Naive thymus-derived CD4-positive, alpha-beta T cell (primary cell): ENCODE results near the gene ARVCF. TPM values are rescaled to one million over a fixed set of nuclear protein-coding genes. Genes with fewer than 3 reads are reported as not detected.

Experiments
- ATAC-seq: fragments of 150-1000 bp; cut with Tn5 transposase; 2 replicates; pipeline ENCODE4 v1.10.0; 2021; ENCODE audit warnings: mild to moderate bottlenecking, moderate library complexity
- CTCF ChIA-PET: fragments of 350-600 bp; sonication (Branson Sonifier 250); formaldehyde crosslinking; loops from one replicate; lab custom pipeline; 2021; ENCODE audit warnings: antibody characterized with exemption; lab: Charles Lee
- POLR2A ChIA-PET: fragments of 350-600 bp; sonication (Branson Sonifier 250); formaldehyde crosslinking; loops from one replicate; lab custom pipeline; 2021; ENCODE audit warnings: antibody characterized with exemption, inconsistent platforms; lab: Charles Lee
- DNase-seq, 9 donors: peaks; one replicate each; pipeline versions ENCODE4 v3.0.0 to v3.0.0-alpha.2; 2020 to 2022; ENCODE audit warnings: mixed read lengths in 1 of 9
- H3K27ac ChIP-seq: one replicate; pipeline ENCODE4 v1.7.0; 2013; ENCODE audit warnings: mild to moderate bottlenecking, low read depth, low read length, moderate library complexity
- H3K27me3 ChIP-seq, 2 donors: one replicate each; pipeline ENCODE4 v1.7.0; 2013; ENCODE audit warnings: low read length in 2 of 2, mild to moderate bottlenecking in 2 of 2, moderate library complexity in 2 of 2; ENCODE audit not compliant: control insufficient read depth in 2 of 2, insufficient read depth in 2 of 2
- H3K36me3 ChIP-seq, 3 experiments: 1 replicate in 2 of 3; 2 replicates in 1 of 3; pipeline ENCODE4 v1.7.0; 2013; ENCODE audit warnings: low read length in 3 of 3, mild to moderate bottlenecking in 3 of 3, moderate library complexity in 1 of 3; ENCODE audit not compliant: insufficient read depth in 3 of 3, control insufficient read depth in 2 of 3
- H3K4me1 ChIP-seq, 2 donors: one replicate each; pipeline ENCODE4 v1.7.0; 2013; ENCODE audit warnings: low read length in 2 of 2, mild to moderate bottlenecking in 2 of 2, moderate library complexity in 1 of 2; ENCODE audit not compliant: control insufficient read depth in 2 of 2, insufficient read depth in 2 of 2
- H3K4me3 ChIP-seq: 2 replicates; pipeline ENCODE4 v1.7.0; 2013; ENCODE audit warnings: mild to moderate bottlenecking, low read length
- H3K9me3 ChIP-seq, 3 experiments: 1 replicate in 2 of 3; 2 replicates in 1 of 3; pipeline ENCODE4 v1.7.0; 2013; ENCODE audit warnings: low read length in 3 of 3; ENCODE audit not compliant: control insufficient read depth in 2 of 3
- H3K27ac Mint-ChIP-seq, 9 donors: one replicate each; pipeline ENCODE4 v1.8.0; 2020 to 2022; ENCODE audit warnings: mixed read lengths in 9 of 9, mild to moderate bottlenecking in 8 of 9, moderate library complexity in 5 of 9, inconsistent platforms in 2 of 9
- H3K27me3 Mint-ChIP-seq, 5 donors: one replicate each; pipeline ENCODE4 v1.8.0; 2021 to 2022; ENCODE audit warnings: mixed read lengths in 5 of 5, mild to moderate bottlenecking in 1 of 5
- H3K36me3 Mint-ChIP-seq, 5 donors: one replicate each; pipeline ENCODE4 v1.8.0; 2020 to 2022; ENCODE audit warnings: mixed read lengths in 5 of 5, mild to moderate bottlenecking in 3 of 5, inconsistent platforms in 1 of 5
- H3K4me1 Mint-ChIP-seq, 7 donors: one replicate each; pipeline ENCODE4 v1.8.0; 2020 to 2022; ENCODE audit warnings: mixed read lengths in 7 of 7, mild to moderate bottlenecking in 3 of 7, inconsistent platforms in 1 of 7
- H3K4me3 Mint-ChIP-seq, 10 donors: one replicate each; pipeline ENCODE4 v1.8.0; 2020 to 2022; ENCODE audit warnings: mild to moderate bottlenecking in 10 of 10, mixed read lengths in 10 of 10, moderate library complexity in 6 of 10, inconsistent platforms in 2 of 10
- H3K9me3 Mint-ChIP-seq, 11 donors: one replicate each; pipeline ENCODE4 v1.8.0; 2020 to 2022; ENCODE audit warnings: mixed read lengths in 11 of 11, mild to moderate bottlenecking in 4 of 11, inconsistent platforms in 1 of 11, moderate library complexity in 1 of 11
- intact Hi-C, 2 donors: fragments of 100-400 bp; cut with micrococcal nuclease; formaldehyde crosslinking; loops; one replicate each; pipeline ENCODE4 v1.15.1; 2023
- polyA plus RNA-seq, 2 donors: library from polyadenylated mRNA; unstranded; fragments of 300-500 nt; fragmentation: Illumina TruSeq; gene quantifications; one replicate each; pipeline ENCODE4 v1.2.3, GENCODE V29; 2021
- total RNA-seq, 6 experiments: library from RNA in 5 of 6; stranded (reverse) in 5 of 6; gene quantifications; 1 replicate in 5 of 6; 2 replicates in 1 of 6; pipeline ENCODE4 v1.2.3 and lab custom pipeline; 2021 to 2026

ARVCF gene
- total and polyA plus RNA-seq, 7 experiments from 2014 or later: 0.74 to 9.2 (median 3.0) TPM

DNA sequence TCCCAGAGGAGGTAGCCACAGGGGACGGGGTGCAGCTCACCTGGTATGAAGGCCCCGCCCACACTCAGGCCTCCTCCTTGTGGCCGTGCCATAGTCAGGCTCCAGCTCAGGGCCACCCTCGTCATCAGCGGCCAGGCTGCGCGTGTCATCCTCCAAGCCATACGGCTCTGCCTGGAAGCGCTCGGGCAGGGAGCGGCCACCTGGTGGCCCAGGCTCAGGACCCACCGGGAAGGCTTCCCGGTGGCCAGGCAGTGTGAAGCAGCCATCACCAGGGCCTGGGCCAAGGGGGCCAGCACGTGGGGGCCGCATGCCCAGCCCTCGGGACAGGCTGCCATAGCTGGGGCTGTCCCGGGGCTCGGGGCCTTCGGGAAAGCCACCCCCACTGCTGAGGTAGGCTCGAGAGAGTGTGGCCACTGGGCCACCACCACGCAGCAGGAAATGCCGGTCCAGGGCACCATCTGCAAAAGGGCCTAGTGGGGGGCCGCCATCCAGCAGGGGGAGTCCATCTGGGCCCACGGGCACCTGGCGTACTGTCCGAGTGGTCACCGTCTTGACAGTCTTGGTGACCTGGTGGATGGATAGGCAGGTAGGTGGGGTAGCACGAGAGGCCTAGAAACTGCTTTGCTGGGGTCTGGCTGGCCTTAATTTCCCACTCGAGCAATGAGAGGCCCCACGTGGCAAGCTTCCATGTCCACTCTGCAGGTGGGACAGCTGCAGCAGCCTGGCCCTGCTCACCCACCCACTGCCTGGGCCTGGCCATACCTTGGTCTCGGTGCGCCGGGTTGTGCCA, 35.3 kb downstream of the ARVCF start:
- Histone ChIP-seq H3K27ac (no peak overlapping the region), H3K4me3 (no peak overlapping the region), H3K36me3 (no peaks in the 10 kb centered on the region), H3K9me3 (no peaks in the 10 kb centered on the region), H3K4me1 (no peaks in the 10 kb centered on the region), H3K27me3 (no peaks in the 10 kb centered on the region)
- peaks cover 0 to 3% (median 0%) of the 10 kb centered on the region in 7 donors for H3K4me1 Mint-ChIP-seq
- no peak overlapping the region for H3K27ac Mint-ChIP-seq
- peaks cover 0 to 4% (median 0%) of the 10 kb centered on the region in 5 donors for H3K27me3 Mint-ChIP-seq
- CTCF ChIA-PET: no interaction called here
- DNase-seq: no peak
- no peak for ATAC-seq
- no peak overlapping the region for H3K4me3 Mint-ChIP-seq
- H3K36me3 Mint-ChIP-seq: no peaks in the 10 kb centered on the region
- POLR2A ChIA-PET: no interaction called here
- no peaks in the 10 kb centered on the region for H3K9me3 Mint-ChIP-seq
- intact Hi-C loops: loop anchor here in 1 of 2 donors (10.0 kb wide), 1 partner anchor 313 kb away; no protein-coding TSS in a partner anchor

GRCh38 chr22:19980766-19981165, 35.9 kb downstream of the ARVCF start:
- no peak for ATAC-seq
- no peaks in the 10 kb centered on the region for H3K27me3 ChIP-seq
- no peak overlapping the region for H3K27ac ChIP-seq
- H3K4me3 ChIP-seq: no peak overlapping the region
- Mint-ChIP-seq H3K27me3 (peaks cover 0 to 2% (median 0%) of the 10 kb centered on the region in 5 donors), H3K36me3 (no peaks in the 10 kb centered on the region), H3K9me3 (no peaks in the 10 kb centered on the region), H3K27ac (no peak overlapping the region), H3K4me3 (no peak overlapping the region), H3K4me1 (peaks cover 0 to 3% (median 0%) of the 10 kb centered on the region in 7 donors)
- no peak for DNase-seq
- H3K4me1 ChIP-seq: no peaks in the 10 kb centered on the region
- no peaks in the 10 kb centered on the region for H3K36me3 ChIP-seq
- ChIA-PET POLR2A (no interaction called here), CTCF (no interaction called here)
- no peaks in the 10 kb centered on the region for H3K9me3 ChIP-seq
- intact Hi-C loops: loop anchor here in 1 of 2 donors (10.0 kb wide), 1 partner anchor 314 kb away; no protein-coding TSS in a partner anchor

DNA sequence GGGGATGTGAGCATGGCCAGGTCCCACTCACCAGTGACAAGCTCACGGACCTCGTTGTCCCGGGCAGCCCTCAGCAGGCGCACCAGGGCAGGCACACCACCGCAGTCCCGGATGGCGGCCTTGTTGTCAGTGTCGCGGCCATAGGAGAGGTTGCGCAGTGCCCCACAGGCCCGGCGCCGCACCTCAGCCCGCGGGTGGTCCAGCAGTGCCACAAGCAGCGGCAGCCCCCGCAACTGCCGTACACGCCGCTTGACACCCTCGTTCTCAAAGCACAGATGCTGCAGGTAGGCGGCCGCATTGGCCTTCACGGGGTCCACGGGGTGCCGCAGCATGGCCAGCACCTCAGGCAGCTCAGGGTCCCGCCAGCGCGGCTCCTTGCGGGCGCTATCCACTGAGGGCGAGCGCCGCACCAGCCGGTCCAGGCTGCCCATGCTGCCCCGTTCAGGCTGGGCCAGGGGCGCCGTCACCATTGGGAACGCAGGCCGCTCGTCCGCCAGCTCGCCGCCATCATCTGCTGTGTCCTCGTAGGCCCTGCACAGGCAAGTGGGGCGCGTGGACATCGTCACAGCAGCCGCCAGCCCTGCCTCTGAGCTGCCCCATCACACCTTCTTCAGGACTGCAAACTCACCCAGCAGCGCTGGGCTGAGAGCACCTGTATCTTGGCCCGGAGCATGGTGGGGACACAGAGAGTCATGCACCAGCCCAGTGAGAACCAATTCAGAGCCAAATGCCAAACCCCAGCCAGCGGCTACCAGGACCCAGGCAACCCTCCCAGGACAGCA, 36.7 kb downstream of the ARVCF start:
- H3K36me3 ChIP-seq: no peaks in the 10 kb centered on the region
- ChIA-PET CTCF (no interaction called here), POLR2A (no interaction called here)
- H3K4me3 ChIP-seq: no peak overlapping the region
- Mint-ChIP-seq H3K4me1 (peaks cover 0 to 9% (median 3%) of the 10 kb centered on the region in 7 donors), H3K9me3 (no peaks in the 10 kb centered on the region), H3K36me3 (no peaks in the 10 kb centered on the region), H3K27ac (no peak overlapping the region), H3K27me3 (no peaks in the 10 kb centered on the region), H3K4me3 (no peak overlapping the region)
- H3K27me3 ChIP-seq: no peaks in the 10 kb centered on the region
- no peak for ATAC-seq
- H3K9me3 ChIP-seq: no peaks in the 10 kb centered on the region
- H3K4me1 ChIP-seq: no peaks in the 10 kb centered on the region
- no peak for DNase-seq
- intact Hi-C loops: loop anchor here in 1 of 2 donors (10.0 kb wide), 1 partner anchor 315 kb away; no protein-coding TSS in a partner anchor
- H3K27ac ChIP-seq: no peak overlapping the region

DNA sequence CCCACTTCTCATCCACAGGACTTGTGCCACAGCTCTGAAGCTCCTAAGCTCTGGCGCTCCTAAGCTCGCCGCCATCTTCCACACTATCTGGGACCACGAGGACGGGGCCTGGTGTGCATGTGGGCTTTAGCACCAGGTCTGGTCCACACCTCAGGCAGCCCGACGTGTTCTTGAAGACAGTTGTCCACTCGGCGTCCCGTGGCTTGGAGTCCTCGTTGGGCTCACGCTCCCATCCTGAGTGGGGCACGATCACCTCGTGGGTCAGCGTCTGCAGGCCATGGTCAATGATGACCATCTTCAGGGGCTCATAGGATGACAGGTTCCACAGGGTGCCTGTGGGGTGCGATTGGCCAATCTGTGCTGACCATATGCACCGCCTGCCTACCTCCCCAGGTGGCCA, 37.9 kb downstream of the ARVCF start:
- Histone ChIP-seq H3K9me3 (no peaks in the 10 kb centered on the region), H3K4me1 (no peaks in the 10 kb centered on the region), H3K4me3 (no peak overlapping the region), H3K36me3 (no peaks in the 10 kb centered on the region), H3K27me3 (no peaks in the 10 kb centered on the region), H3K27ac (no peak overlapping the region)
- ChIA-PET POLR2A (no interaction called here), CTCF (no interaction called here)
- H3K4me3 Mint-ChIP-seq: no peak overlapping the region
- H3K36me3 Mint-ChIP-seq: no peaks in the 10 kb centered on the region
- DNase-seq: no peak
- no peaks in the 10 kb centered on the region for H3K9me3 Mint-ChIP-seq
- no peaks in the 10 kb centered on the region for H3K27me3 Mint-ChIP-seq
- no peak overlapping the region for H3K27ac Mint-ChIP-seq
- intact Hi-C loops: no loop called here
- ATAC-seq: no peak
- peaks cover 0 to 15% (median 5%) of the 10 kb centered on the region in 7 donors for H3K4me1 Mint-ChIP-seq

- ChIA-PET POLR2A (no interaction called here), CTCF (no interaction called here)
- H3K27me3 ChIP-seq: no peaks in the 10 kb centered on the region
- H3K9me3 ChIP-seq: no peaks in the 10 kb centered on the region
- Mint-ChIP-seq H3K27me3 (no peaks in the 10 kb centered on the region), H3K4me1 (peaks cover 0 to 15% (median 5%) of the 10 kb centered on the region in 7 donors), H3K9me3 (no peaks in the 10 kb centered on the region), H3K4me3 (no peak overlapping the region), H3K36me3 (no peaks in the 10 kb centered on the region), H3K27ac (no peak overlapping the region)
- intact Hi-C loops: no loop called here
- no peak overlapping the region for H3K27ac ChIP-seq
- H3K4me3 ChIP-seq: no peak overlapping the region
- H3K36me3 ChIP-seq: no peaks in the 10 kb centered on the region
- DNase-seq: no peak
- ATAC-seq: no peak
- H3K4me1 ChIP-seq: no peaks in the 10 kb centered on the region
Observed at GRCh38 chr22:19977296-19978243, 39.1 kb downstream of the ARVCF start.

GRCh38 chr22:19976671-19977070, 40.0 kb downstream of the ARVCF start:
- no peaks in the 10 kb centered on the region for H3K9me3 ChIP-seq
- ATAC-seq (no peak), DNase-seq (no peak)
- no peaks in the 10 kb centered on the region for H3K27me3 ChIP-seq
- ChIA-PET CTCF (no interaction called here), POLR2A (no interaction called here)
- no peaks in the 10 kb centered on the region for H3K27me3 Mint-ChIP-seq
- H3K4me1 ChIP-seq: no peaks in the 10 kb centered on the region
- H3K4me3 Mint-ChIP-seq: no peak overlapping the region
- no peaks in the 10 kb centered on the region for H3K9me3 Mint-ChIP-seq
- H3K27ac ChIP-seq: no peak overlapping the region
- no peaks in the 10 kb centered on the region for H3K36me3 Mint-ChIP-seq
- H3K36me3 ChIP-seq: no peaks in the 10 kb centered on the region
- intact Hi-C loops: no loop called here
- peaks cover 0 to 22% (median 5%) of the 10 kb centered on the region in 7 donors for H3K4me1 Mint-ChIP-seq
- H3K27ac Mint-ChIP-seq: no peak overlapping the region
- H3K4me3 ChIP-seq: no peak overlapping the region
